Coronary artery (tissue), 2 donors: ENCODE measurements around the gene PTPN14.

ENCODE experiments used
- DNase-seq: peaks from one replicate; pipeline ENCODE4 v3.0.0-alpha.2; 2017; ENCODE audit warnings: low spot score
- H3K27ac ChIP-seq, 2 donors: fragments of 200-600 bp; sonication (generic); one replicate each; pipeline ENCODE4 v1.5.1; 2016 to 2019
- H3K4me3 ChIP-seq: fragments of 200-600 bp; sonication (generic); 2 replicates; pipeline ENCODE4 v1.5.1; 2016; ENCODE audit warnings: mild to moderate bottlenecking, moderate library complexity
- CTCF ChIP-seq: fragments of 200-600 bp; sonication (generic); IDR thresholded peaks from one replicate; pipeline ENCODE4 v1.5.1; 2019; ENCODE audit warnings: antibody characterized with exemption

PTPN14 gene

GRCh38 chr1:214447557-214447871, 103.9 kb downstream of the PTPN14 start:
- Histone ChIP-seq H3K4me3 (no peak overlapping the region), H3K27ac (no peak overlapping the region)
- no peak for TF ChIP-seq CTCF
- no peak for DNase-seq

GRCh38 chr1:214446772-214447556, 104.4 kb downstream of the PTPN14 start:
- Histone ChIP-seq H3K27ac (peak overlapping the region in 1 of 2 donors; percentile 24), H3K4me3 (no peak overlapping the region)
- no peak for TF ChIP-seq CTCF
- no peak for DNase-seq

- Histone ChIP-seq H3K27ac (no peak overlapping the region), H3K4me3 (no peak overlapping the region)
- TF ChIP-seq CTCF = no peak
- no peak for DNase-seq
Measured at GRCh38 chr1:214445831-214446614, 105.4 kb downstream of the PTPN14 start.

- H3K4me3 ChIP-seq = no peak overlapping the region
- DNase-seq = no peak
- H3K27ac ChIP-seq = no peak overlapping the region
- TF ChIP-seq CTCF = no peak
Measured at GRCh38 chr1:214445199-214445598, 106.2 kb downstream of the PTPN14 start.

GRCh38 chr1:214444182-214444939, 107.0 kb downstream of the PTPN14 start:
- TF ChIP-seq CTCF = no peak
- Histone ChIP-seq H3K4me3 (no peak overlapping the region), H3K27ac (no peak overlapping the region)
- no peak for DNase-seq

- TF ChIP-seq CTCF = no peak
- no peak for DNase-seq
- Histone ChIP-seq H3K4me3 (no peak overlapping the region), H3K27ac (no peak overlapping the region)
Measured at GRCh38 chr1:214441119-214441518, 110.3 kb downstream of the PTPN14 start.
